Activated CD8-positive, alpha-beta memory T cell treated with anti-CD3 and anti-CD28 coated beads for 1 hour (primary cell): Measurements from ENCODE around the gene HOXB4.

ENCODE experiments used
- DNase-seq, 2 donors: peaks; one replicate each; pipeline ENCODE4 v3.0.0-alpha.2; 2020; ENCODE audit warnings: low read depth in 1 of 2; ENCODE audit errors: extremely low read depth in 1 of 2

Gene HOXB4

DNA sequence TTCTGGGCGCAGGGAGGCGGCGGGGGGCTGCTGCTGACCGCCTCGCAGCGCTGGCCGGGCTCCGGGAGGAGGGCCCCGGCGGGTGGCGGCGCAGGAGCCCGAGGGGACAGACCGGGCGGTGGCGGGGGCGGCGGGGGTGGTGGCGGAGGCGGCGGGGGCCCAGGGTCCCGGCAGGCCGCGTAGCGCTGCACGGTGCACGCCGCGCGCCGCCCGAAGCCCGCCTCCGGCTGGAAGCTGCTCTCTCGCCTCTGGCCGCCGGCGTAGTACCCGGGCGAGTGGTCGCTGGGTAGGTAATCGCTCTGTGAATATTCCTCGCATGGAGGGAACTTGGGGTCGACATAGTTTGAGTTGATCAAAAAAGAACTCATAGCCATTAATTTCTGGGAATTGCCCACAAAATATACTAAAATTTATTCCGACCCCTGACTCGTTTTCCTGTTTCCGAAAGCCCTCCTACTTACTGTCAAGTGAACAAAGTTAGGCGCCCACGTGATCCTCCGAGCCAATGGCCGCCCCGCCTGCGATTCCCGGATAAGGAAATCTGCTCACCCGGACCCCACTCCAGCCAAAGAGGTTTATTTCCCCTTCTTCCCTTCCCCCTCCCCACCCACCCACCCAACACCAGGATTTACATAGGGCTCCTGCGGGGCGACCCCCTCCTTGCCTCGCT, at the start of gene HOXB4:
Gene HOXB4 (minus strand): TSS at position 405 of the 670 bp plus-strand sequence. CDS start 31 bp downstream, at position 374.
- DNase-seq, result peak in 1 of 2 donors; percentile 51

DNA sequence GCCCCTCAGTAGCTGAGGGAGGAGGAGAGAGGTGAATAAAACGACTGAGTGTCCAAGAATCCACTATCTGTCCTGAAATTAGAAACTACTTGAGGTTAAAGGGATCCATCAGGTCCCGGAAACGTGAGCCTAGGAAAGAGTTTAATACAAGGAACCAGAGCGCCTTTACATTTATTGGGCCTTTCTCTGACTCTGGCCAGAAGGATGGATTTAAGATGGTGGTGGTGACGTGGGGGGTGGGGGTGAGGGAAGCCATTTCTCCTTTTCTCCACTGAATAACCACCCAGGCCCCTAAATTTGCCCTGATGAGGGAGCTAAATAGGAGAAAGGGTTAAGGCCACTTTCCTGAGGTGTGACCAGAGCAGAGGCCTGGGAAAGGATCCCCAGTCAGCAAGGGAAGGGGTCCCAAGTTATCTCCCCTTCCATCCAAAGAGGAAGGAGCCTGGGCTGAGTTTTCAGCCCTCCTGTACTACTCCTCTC, 49.0 kb upstream of the HOXB4 start:
- DNase-seq, result no peak

DNA sequence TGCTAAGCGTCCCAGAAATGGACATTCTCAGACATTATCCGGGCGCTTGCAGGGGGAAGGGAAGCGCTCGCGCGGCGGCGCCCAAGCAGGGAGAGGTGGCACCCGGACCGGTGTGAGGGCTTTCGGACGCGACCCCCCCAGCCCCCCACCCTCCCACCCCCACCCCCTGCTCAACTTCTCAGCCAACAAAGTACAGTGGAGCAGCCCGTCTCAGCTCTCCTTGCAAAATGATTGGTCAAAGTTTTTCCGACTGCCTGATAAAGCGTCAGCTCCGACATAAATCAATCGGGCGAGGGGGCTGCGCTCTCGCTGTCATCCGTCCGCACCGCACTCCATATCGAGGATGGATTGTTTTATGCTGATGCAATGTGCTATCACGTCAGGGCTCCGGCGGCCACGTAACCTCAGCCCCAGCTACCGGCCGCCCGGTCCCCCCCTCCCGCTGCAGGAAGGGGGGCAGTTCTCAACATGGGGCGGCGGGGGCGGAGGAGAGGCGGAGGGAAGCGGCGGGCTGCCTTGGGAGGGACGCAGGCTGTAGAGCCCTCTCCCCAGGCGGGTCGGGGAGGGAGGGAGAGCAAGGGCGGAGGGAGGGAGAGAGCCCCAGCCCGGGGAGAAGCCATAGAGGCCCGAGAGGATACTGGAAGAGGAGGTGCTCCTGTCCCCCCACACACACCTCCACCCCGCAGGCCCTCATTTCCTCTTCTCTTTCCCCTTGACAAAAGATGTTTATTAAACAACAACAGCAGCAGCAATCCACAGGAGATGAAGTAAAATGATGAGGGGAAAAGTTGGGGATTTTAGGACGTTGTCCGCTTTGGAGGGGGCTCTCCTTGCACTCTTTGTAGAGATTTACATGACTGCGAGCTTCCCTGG, 48.3 kb upstream of the HOXB4 start, which contains the start of gene HOXB9:
Gene HOXB9 (minus strand): TSS at position 114 of the 873 bp plus-strand sequence. CDS start 89 bp downstream, at position 25.
- DNase-seq, result no peak

DNA sequence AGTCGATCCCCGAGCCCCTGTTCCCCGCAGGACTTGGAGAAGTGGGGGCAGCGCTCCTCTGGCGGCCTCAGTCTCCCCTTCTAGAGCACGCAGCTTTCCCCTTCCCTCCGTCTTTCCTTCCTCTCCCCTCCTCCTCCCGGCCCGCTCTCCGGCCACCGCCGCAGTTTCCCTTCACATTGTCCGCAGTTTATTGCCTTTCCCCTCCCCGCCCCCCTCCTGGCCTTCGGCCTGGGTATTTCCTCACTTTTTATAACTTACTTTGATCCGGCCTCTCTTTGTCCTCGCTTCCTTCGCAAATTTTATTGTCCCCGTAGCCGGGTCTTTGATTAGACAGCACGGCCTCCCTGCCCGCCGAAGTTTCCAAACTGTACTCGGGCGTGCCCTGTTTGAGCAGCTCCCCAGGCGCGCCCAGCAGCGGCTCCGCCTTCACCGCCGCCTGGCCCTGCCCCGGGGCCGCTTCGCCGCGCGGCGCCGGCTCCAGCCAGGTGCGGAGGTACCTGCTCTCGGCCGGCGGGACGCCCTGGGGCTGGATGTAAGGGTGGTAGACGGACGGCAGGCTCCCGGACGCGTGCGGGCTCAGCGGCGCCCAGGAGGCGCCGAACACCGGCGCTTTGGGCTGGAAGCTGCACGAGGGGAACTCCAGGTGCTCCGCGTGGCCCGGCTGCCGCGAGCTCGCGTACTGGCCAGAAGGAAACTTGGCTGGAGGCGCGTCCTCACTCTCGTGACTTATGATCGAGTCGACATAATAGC, 47.5 kb upstream of the HOXB4 start:
- DNase-seq, result no peak

DNA sequence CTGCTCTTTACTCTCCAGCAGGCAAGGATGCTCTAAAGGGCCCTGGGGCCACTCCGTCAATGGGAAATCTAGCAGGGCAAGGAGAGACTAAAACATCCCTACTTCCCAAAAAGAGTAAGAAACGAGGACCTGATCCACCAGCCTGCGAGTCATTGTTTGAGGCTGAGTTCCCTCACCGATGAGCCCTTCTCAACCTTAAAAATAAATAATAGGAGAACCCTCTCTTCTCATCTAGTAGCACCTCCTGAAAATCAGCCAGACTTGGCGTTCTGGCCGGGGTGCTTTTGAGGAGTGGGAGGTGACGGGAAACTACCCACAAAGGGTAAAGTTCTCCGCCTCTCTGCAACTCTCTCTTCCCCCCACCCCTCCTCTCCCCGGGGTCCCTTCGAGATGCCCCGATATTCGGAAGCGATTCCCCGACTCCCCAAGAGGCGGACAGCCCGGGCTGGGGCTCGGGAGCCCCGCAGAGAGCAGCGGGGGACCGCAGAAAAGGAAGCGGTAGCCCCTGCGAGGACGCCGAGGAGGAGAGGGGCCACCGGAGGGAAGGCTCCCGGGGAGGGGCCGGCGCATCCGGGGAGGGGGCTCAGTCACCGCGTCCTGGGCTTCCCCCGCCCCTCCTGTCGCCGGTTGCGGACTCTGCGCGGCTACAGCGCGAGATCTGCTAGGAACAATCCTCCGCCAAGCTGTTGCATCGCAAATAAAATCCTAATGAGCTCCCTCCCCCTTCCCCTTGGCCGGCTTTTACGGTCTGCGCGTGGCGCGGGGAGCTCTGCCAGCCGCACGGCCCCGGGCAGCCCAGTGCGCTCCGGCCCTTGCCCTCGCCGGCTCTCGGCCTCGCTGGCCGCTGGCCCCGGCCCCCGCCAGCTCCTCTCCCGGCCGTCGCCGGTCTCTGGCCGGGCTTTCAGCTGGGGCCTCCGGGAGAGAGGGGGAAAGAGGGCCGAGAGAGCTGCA, 46.7 kb upstream of the HOXB4 start:
- no peak for DNase-seq

DNA sequence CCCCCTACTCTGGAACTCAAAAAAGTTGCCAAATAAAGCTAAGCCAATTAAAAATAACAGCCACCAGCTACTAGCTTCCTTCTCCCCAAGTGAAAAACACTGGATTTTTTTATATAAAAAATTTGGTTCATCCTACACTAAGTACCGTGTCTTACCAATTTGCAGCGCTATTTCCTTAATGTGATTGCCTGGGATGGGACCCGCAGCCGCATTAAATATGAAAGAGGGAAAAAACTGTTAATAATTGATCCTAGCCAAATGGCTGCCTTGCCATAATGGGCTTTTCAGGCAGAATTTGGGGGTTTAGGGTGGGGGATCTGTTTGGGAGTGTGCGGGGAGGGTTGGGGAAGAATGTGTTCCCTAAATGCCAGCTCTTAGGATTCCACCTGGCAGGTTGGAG, 46.0 kb upstream of the HOXB4 start:
- no peak for DNase-seq

DNA sequence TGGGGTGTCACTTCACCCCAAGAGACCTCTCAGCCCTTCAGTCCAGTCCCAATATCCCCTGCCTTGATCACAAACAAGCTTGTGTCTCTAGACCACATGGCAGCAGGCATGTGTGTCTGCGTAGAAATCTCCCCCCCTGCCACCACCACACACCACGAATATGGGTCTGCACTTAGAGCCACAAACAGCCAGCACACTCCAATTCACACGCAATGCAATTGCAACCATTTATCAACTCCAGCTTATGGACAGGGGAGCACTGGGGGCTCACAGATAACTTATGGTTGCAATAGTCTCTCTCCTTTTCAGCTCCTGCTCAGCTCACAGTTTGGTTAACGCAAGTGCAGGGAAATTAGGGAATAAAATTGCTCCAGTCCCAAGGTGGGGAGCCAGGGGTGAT, 45.4 kb upstream of the HOXB4 start:
- no peak for DNase-seq

DNA sequence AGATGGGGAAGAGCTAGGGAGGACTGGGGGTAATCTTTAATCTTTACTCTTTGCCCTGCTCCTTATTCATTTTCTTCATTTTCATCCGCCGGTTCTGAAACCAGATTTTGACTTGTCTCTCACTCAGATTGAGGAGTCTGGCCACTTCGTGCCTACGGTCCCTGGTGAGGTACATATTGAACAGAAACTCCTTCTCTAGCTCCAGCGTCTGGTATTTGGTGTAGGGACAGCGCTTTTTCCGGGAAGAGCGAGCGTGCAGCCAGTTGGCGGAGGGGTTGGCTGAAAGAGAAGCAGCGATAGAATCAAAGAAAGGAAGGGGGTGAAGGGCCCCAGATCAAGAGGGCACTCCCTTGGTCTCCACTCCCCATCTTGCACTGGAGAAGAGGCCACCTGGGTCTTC, 44.7 kb upstream of the HOXB4 start:
- DNase-seq, result no peak

DNA sequence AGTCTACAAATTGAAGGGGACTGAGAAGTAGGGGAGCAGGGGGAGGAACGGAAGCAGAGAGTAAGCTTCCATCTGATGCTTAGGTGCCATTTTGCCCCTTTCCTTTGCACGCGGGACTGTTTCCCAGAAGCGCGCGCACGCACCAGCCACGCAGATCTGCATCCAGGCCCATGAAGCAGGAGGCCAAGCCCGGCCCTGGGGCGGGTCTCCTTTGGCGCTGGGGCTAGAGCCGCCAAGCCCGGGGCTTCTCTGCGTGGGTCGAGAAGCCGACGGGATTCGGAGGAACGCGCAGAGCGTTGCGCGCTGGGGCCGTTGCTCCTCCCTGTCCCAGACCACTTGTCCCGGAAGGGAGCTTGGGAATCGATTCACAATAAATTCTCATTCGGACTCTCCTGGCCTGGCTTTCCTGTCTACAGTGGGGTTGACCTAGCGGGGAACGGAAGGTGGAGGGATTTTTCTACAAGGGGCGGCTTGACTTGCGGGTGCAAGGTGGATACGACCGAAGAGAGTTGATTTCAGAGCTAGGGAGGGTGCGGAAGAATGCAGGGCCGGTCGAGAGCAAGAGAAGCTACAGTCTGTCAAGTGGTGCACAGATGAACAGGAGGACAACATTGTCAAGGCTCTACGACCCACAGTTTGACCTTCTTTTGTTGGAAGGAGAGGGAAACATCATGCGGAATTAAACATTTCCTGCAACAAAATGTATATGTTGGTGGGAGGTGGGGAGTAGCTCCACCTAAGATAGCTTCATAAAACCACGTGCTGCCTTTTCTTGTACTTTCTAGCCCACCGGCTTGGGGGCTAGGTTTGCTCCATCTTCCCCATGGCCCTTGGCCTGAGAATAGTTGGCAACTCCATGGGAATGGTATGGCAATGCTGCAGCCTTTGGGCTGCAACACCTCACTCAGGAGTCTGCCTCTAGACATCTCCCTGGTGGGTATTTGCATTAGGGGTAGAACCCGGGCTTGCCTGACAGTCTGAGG, 43.6 kb upstream of the HOXB4 start:
- DNase-seq, result no peak

DNA sequence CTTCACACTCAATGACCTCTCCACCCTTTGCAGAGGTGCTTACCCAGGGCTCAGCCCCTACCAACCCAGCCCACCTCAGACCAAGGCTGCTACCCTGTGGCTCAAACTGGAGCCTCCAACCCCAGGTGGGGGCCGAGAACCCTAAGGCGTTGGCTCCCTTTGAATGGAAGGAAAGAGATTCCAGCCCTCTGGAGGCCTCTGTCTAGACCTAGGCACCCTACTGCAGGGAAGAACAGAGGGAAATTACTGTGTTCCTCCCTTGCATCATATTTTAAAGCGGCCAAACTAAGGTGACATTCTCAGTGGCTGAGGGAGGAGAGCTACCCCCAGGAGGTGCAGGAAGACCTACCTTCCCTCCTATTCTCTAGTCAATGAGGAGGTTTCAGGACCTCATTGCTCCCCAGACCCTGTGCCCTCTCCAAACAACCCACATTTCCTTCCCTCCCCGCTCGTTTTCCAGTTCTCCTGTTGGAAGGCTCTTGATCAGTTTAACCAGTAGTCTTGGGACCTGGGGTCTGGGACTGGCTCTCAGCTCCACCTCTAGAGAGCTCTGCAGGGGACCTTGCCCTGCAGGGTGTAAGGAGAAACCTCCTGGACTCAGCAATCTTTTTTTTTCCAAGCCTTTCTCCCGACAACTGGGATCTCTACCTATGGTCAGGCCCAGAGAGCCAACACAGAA, 42.5 kb upstream of the HOXB4 start:
- DNase-seq, result no peak

DNA sequence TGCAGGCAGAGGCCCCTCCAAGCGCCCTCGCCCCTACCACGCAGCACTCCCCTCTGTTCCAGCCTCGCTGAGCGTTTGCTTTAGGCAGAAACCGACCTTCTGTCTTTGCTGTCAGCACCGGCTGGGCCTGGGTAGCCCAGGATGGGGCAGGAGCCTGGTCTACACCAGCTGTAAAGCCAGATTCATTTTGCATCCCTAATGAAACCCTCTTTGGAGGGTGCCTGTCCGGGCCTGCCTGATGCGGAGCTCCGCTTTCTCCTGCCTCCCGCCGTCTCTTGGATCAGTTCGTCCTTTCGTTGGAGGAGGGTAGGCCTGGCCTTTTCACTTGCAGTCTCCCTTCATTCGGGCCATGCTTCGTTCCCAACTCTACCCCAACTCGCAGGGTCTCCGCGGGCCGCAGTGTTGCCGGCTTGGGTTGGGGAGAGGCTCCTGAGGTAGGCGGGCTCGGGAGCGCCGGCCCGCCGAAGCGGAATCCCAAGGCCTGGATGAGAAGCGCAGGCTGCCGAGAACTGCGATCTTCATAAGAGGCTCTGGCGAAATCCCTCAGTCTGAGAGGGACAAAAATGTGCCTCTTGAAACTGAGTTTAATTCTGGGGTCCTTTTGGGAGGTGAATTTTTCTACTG, 41.8 kb upstream of the HOXB4 start:
- no peak for DNase-seq

DNA sequence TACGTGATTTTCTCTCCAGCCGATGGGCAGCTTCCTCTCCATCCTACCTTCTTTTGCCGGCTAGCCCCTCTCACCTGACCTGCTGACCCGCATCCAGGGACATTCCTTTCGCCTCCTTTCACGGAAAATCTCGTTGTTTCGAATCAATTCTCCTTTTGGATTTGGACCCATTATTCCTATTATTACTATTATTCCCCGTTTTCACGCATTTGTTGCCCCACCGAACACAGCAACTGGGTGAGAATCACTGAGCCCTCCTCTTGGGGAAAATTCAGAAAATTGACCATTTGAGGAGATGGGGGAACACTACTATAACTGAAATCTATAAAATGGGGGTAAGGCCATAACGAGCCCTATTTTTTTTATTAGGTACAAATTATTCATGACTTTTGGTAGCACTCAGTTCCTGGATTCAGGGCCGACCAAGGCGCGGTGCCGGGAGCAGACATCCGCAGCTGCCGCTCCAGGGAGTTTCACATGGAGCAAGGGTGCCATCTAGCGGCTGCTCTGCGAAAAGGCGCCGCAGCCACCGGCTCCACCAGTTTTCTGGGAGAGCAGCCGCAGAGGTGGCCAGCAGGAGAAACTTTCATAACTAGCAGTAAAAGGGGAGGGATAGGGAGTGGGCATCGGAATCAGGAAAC, 40.2 kb upstream of the HOXB4 start:
- peak; percentile 62 to 77 for DNase-seq

DNA sequence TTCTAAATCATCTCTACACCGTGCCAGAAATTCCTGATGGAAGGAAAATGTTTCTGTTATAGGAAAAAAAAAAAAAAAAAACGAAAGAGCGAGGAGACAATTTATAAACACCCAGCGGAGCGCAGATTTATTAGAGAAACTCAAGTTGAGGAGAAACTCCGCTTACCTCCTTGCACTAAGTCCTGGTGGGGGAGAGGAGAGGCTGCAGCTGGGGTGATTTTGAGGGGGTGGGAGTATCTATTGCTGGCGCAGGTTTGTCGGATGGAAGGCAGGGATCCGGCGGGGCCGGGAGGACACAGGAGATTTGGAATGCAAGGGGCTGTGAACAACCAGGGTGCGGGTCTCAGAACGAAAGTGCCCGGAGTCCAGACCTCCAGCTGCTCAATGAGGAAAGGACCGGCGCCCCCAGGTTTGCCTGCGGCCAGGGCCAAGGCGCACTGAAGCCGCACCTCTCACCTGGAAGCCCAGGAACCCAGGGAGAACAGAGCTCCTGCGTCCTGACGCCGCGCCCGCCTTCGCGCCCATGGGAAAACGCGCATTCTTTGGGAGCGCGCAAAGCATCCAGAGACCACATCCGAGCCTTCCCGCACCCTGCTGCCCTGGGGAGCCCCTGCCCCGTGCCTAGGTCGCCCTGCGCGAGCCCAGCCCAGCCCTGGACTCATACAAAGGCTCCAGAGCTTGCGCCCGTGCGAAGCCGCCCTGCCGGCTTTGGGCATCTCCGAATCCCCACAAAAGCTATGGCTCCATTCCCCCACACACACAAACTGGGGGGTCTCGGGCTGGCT, 39.5 kb upstream of the HOXB4 start:
- no peak for DNase-seq

DNA sequence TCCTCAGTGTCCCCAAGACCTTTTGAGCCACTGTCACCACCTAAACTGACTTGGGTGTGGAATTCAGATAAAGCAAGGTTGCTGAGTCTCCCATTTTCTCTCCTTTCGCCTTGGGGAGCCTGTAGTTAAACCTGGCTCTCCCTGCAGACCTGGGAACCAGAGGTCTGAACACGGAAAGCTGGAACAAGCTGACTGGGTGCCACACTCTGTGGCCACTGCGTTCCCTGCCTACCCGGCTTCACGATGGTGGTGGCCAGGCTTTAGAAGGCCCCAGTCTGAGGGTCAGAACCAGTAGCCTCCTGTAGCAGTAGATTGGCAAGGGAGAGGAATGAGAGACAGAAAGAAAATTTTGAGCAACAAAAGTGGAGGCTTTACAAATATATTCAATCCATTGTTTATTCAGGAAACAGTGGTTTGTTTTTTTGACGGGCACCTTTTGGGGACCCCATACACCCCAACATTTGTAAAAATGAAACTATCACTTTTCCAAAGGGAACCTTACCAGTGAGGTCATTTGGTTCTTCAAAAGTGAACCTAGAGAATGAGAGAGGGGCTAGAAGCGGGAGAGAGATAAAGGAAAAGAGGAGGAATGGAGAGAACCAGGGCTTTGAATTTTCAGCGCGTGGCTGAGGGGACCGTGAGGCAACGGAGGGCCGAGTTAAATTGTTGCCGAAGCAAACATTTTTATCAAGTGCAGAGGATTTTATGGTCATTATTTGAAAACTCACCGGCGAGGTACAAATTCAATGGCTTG, 38.7 kb upstream of the HOXB4 start:
- no peak for DNase-seq

DNA sequence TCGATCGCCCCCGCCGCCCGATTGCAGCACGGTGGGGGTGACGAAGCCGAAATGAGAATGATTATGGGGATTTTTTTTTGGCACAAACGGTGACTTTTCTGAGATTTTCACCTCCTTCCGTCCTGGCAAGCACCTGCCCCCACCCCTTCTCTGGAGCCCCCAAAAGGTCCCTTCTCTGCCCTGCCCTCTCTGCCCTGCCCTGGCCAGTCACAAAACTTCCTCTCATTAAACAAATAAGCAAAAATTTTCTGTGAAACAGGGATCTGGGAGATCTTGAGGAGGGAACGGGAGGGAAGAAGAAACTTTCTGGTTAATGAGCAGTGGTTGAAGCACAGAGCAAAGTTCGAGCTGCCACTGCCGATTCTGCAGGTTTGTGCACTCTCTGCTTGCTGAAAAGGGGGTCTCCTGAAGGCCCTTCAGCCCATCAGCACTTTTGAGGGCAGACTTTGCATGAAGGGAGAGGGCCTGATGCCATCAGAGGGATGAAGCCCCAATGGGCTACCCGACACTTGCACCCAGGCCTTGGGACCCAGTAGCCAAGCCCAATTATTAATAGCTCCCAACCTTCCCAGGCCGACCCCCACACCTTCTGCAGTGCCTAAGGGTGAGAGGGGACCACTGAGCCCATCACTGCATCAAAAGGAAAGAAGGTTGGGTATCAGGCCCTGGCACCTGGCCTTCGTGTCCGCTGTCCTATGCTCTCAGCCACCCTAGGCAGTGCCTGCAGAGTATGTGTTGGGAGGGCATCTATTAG, 38.0 kb upstream of the HOXB4 start:
- no peak for DNase-seq
